B cell (primary cell): ENCODE results near the gene MALRD1. TPM values are rescaled to one million over a fixed set of nuclear protein-coding genes. Genes with fewer than 3 reads are reported as not detected.

Experiments used
- ATAC-seq: fragments of 200-7000 bp; cut with Tn5 transposase; one replicate; pipeline ENCODE4 v1.10.0; 2021; ENCODE audit warnings: low read depth, mild to moderate bottlenecking, moderate number of reproducible peaks, moderate library complexity
- CTCF ChIA-PET: fragments of 350-600 bp; sonication (Branson Sonifier 250); formaldehyde crosslinking; loops from one replicate; lab custom pipeline; 2021; ENCODE audit warnings: antibody characterized with exemption, inconsistent platforms; lab: Charles Lee
- POLR2A ChIA-PET: fragments of 350-600 bp; sonication (Branson Sonifier 250); formaldehyde crosslinking; loops from one replicate; lab custom pipeline; 2021; ENCODE audit warnings: antibody characterized with exemption; lab: Charles Lee
- DNase-seq: peaks from one replicate; pipeline ENCODE4 v3.0.0; 2013
- H2AFZ ChIP-seq: 2 replicates; pipeline ENCODE4 v1.6.1; 2012; ENCODE audit warnings: mild to moderate bottlenecking, low read depth, low read length; ENCODE audit not compliant: insufficient read depth, poor library complexity, severe bottlenecking
- H3K27ac ChIP-seq, 2 donors: 1 replicate in 1 of 2; 2 replicates in 1 of 2; pipeline ENCODE4 v1.5.1; 2012 to 2013; ENCODE audit warnings: low read length in 2 of 2, mild to moderate bottlenecking in 2 of 2, moderate library complexity in 1 of 2
- H3K27me3 ChIP-seq, 4 experiments: fragments of 200-600 bp in 1 of 4; sonication (generic) in 1 of 4; replicated peaks in 1 of 4; 1 replicate in 2 of 4; 2 replicates in 2 of 4; pipeline versions ENCODE4 v1.6.1 to v1.7.0; 2013 to 2016; ENCODE audit warnings: low read length in 3 of 4, mild to moderate bottlenecking in 2 of 4, mixed read lengths in 1 of 4, moderate library complexity in 1 of 4; ENCODE audit not compliant: insufficient read depth in 4 of 4, control insufficient read depth in 3 of 4; ENCODE audit errors: control extremely low read depth in 1 of 4
- H3K36me3 ChIP-seq, 2 experiments: replicated peaks in 1 of 2; 1 replicate in 1 of 2; 2 replicates in 1 of 2; pipeline versions ENCODE4 v1.6.1 to v1.7.1; 2013; ENCODE audit warnings: low read length in 1 of 2; ENCODE audit not compliant: insufficient read depth in 2 of 2, control insufficient read depth in 1 of 2; ENCODE audit errors: control extremely low read depth in 1 of 2, extremely low read depth in 1 of 2
- H3K4me1 ChIP-seq, 2 donors: fragments of 200-600 bp in 1 of 2; sonication (generic) in 1 of 2; 1 replicate in 1 of 2; 2 replicates in 1 of 2; pipeline versions ENCODE4 v1.5.1 to v1.6.1; 2013 to 2017; ENCODE audit warnings: low read length in 2 of 2; ENCODE audit not compliant: control insufficient read depth in 2 of 2, insufficient read depth in 2 of 2
- H3K4me2 ChIP-seq: replicated peaks from 2 replicates; pipeline ENCODE3; 2012; ENCODE audit warnings: mild to moderate bottlenecking, low read depth, low read length; ENCODE audit not compliant: poor library complexity, severe bottlenecking
- H3K4me3 ChIP-seq, 5 experiments: fragments of 200-600 bp in 1 of 5; sonication (generic) in 1 of 5; 1 replicate in 3 of 5; 2 replicates in 2 of 5; pipeline versions ENCODE4 v1.5.1 to v1.7.0; 2011 to 2016; ENCODE audit warnings: low read length in 4 of 5, mild to moderate bottlenecking in 4 of 5, low read depth in 2 of 5, control low read depth in 1 of 5, moderate library complexity in 1 of 5; ENCODE audit not compliant: insufficient read depth in 1 of 5; ENCODE audit errors: control extremely low read depth in 1 of 5, extremely low read depth in 1 of 5
- H3K79me2 ChIP-seq: fragments of 200-600 bp; sonication (generic); one replicate; pipeline ENCODE4 v1.6.0; 2016; ENCODE audit warnings: low read length; ENCODE audit not compliant: control insufficient read depth, insufficient read depth
- H3K9ac ChIP-seq: fragments of 200-600 bp; sonication (generic); 2 replicates; pipeline ENCODE4 v1.6.1; 2017; ENCODE audit warnings: mild to moderate bottlenecking, low read length, moderate library complexity
- H3K9me3 ChIP-seq, 3 donors: one replicate each; pipeline versions ENCODE4 v1.6.1 to v1.7.1; 2013; ENCODE audit warnings: low read length in 2 of 3; ENCODE audit not compliant: control insufficient read depth in 2 of 3, insufficient read depth in 1 of 3; ENCODE audit errors: control extremely low read depth in 1 of 3
- H4K20me1 ChIP-seq: 2 replicates; pipeline ENCODE4 v1.6.0; 2012; ENCODE audit warnings: mild to moderate bottlenecking, low read length; ENCODE audit not compliant: insufficient read depth, control insufficient read depth, poor library complexity, severe bottlenecking
- H3K27ac Mint-ChIP-seq: one replicate; pipeline ENCODE4 v1.8.0; 2021; ENCODE audit warnings: mixed read lengths
- H3K27me3 Mint-ChIP-seq: one replicate; pipeline ENCODE4 v1.8.0; 2021; ENCODE audit warnings: mixed read lengths
- H3K4me1 Mint-ChIP-seq: one replicate; pipeline ENCODE4 v1.8.0; 2021; ENCODE audit warnings: mixed read lengths
- H3K4me3 Mint-ChIP-seq: one replicate; pipeline ENCODE4 v1.8.0; 2021; ENCODE audit warnings: mixed read lengths
- H3K9me3 Mint-ChIP-seq: one replicate; pipeline ENCODE4 v1.8.0; 2022; ENCODE audit warnings: mixed read lengths; ENCODE audit not compliant: insufficient read depth
- EZH2 ChIP-seq: IDR thresholded peaks from 2 replicates; pipeline ENCODE4 v1.6.1; 2012; ENCODE audit warnings: borderline replicate concordance, low read depth, mild to moderate bottlenecking, moderate library complexity, low read length; ENCODE audit not compliant: insufficient read depth, poor library complexity, severe bottlenecking
- WGBS: methylation state at CpG from one replicate; pipeline ENCODE4 v1.1.5; 2013; ENCODE audit warnings: missing lambda C conversion rate; ENCODE audit not compliant: insufficient coverage; 5-methylcytosine and 5-hydroxymethylcytosine counted together
- intact Hi-C: fragments of 100-400 bp; cut with micrococcal nuclease; formaldehyde crosslinking; loops from one replicate; pipeline ENCODE4 v1.10.0; 2022
- polyA plus RNA-seq: library from polyadenylated mRNA; depleted of rRNA; stranded (reverse); fragments of >200 nt; gene quantifications from 2 replicates; pipeline ENCODE4 v1.2.3, GENCODE V29; 2012
- total RNA-seq, 2 donors: library from RNA; stranded (reverse); fragments of 120-200 nt in 1 of 2; gene quantifications; 1 replicate in 1 of 2; 2 replicates in 1 of 2; pipeline versions ENCODE4 v1.2.3 to v1.2.4, GENCODE V29; 2013 to 2022
- TF ChIP-seq, protein P1 (sequence below): fragments of 200-600 bp; IDR thresholded peaks from one replicate; pipeline ENCODE4 v1.8.0; 2022; ENCODE audit warnings: antibody characterized with exemption, mild to moderate bottlenecking

The MALRD1 gene
- total and polyA plus RNA-seq, 2 donors (not counting 1 experiment from before 2014, with no cell fraction given) = not detected

DNA sequence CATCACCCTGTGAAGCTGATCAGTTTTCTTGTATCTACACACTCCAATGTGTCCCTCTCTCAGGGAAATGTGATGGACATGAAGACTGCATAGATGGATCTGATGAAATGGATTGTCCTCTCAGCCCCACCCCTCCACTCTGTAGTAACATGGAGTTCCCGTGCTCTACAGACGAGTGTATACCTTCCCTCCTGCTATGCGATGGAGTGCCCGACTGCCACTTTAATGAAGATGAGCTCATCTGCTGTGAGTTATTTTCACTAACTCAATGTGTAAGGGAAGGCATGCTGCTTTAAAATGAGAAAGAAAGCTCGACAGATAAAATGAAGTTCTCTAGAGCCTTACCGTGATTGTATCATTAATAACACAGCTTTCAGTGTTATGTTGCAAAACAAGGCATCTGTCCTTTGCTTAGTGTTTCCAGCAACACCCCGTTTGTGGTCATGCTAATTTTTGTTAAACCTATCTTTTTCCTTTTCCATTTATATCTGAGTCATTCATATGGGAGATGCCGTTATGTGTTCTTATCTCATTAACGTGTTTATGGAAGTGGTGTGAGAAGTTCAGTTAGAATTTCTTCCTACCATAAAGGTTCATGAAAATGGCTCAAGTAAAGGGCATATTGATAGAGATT is 546.7 kb downstream of the MALRD1 start:
- Histone ChIP-seq H3K4me2 (no peak overlapping the region), H3K27ac (no peak overlapping the region), H4K20me1 (no peaks in the 10 kb centered on the region), H3K27me3 (no peaks in the 10 kb centered on the region), H3K79me2 (no peaks in the 10 kb centered on the region), H3K4me3 (no peak overlapping the region), H3K36me3 (no peaks in the 10 kb centered on the region), H2AFZ (no peak overlapping the region), H3K9ac (no peak overlapping the region), H3K4me1 (no peaks in the 10 kb centered on the region), H3K9me3 (peaks cover 0 to 4% (median 0%) of the 10 kb centered on the region in 3 donors)
- POLR2A ChIA-PET = no interaction called here
- intact Hi-C loops = no loop called here
- H3K27ac Mint-ChIP-seq = no peak overlapping the region
- DNase-seq (no peak), ATAC-seq (no peak)
- no CpG with 5 or more reads among the region's 9 CpGs for WGBS
- CTCF ChIA-PET = no interaction called here
- no peak overlapping the region for H3K4me3 Mint-ChIP-seq
- TF ChIP-seq, protein P1, sequence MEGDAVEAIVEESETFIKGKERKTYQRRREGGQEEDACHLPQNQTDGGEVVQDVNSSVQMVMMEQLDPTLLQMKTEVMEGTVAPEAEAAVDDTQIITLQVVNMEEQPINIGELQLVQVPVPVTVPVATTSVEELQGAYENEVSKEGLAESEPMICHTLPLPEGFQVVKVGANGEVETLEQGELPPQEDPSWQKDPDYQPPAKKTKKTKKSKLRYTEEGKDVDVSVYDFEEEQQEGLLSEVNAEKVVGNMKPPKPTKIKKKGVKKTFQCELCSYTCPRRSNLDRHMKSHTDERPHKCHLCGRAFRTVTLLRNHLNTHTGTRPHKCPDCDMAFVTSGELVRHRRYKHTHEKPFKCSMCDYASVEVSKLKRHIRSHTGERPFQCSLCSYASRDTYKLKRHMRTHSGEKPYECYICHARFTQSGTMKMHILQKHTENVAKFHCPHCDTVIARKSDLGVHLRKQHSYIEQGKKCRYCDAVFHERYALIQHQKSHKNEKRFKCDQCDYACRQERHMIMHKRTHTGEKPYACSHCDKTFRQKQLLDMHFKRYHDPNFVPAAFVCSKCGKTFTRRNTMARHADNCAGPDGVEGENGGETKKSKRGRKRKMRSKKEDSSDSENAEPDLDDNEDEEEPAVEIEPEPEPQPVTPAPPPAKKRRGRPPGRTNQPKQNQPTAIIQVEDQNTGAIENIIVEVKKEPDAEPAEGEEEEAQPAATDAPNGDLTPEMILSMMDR = no peak
- TF ChIP-seq EZH2 = no peak
- H3K4me1 Mint-ChIP-seq = no peaks in the 10 kb centered on the region
- H3K27me3 Mint-ChIP-seq = no peaks in the 10 kb centered on the region
- peaks cover 4% of the 10 kb centered on the region for H3K9me3 Mint-ChIP-seq

DNA sequence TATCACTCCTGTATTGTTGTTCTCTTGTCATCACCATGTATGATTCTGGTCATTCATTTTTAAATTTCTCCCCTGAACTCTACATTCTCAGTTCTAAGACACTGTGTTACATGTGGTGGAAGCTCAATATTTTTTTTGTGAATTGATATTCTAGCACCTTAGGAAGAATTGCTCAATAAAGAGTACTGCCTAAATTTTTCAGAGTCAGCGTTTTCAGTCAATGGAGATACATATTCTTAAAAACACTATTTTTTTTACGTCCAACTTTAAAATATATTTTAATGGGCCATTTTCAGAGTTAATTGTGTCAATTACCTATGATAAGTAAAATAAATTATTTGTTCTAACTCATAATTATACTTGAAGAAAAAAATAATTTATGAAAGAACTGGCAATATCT is 557.2 kb downstream of the MALRD1 start:
- intact Hi-C loops = no loop called here
- Mint-ChIP-seq H3K4me3 (no peak overlapping the region), H3K27ac (no peak overlapping the region), H3K9me3 (no peaks in the 10 kb centered on the region), H3K4me1 (no peaks in the 10 kb centered on the region), H3K27me3 (no peaks in the 10 kb centered on the region)
- H3K27ac ChIP-seq = no peak overlapping the region
- no peak overlapping the region for H3K4me3 ChIP-seq
- no peaks in the 10 kb centered on the region for H3K4me1 ChIP-seq
- no peak for DNase-seq
- TF ChIP-seq, protein P1 = no peak
- no peak for TF ChIP-seq EZH2
- H2AFZ ChIP-seq = no peak overlapping the region
- WGBS = no CpG with 5 or more reads among the region's 2 CpGs
- H3K27me3 ChIP-seq = no peaks in the 10 kb centered on the region
- H3K79me2 ChIP-seq = no peaks in the 10 kb centered on the region
- ChIA-PET CTCF (no interaction called here), POLR2A (no interaction called here)
- no peaks in the 10 kb centered on the region for H3K36me3 ChIP-seq
- no peaks in the 10 kb centered on the region for H4K20me1 ChIP-seq
- H3K4me2 ChIP-seq = no peak overlapping the region
- no peaks in the 10 kb centered on the region for H3K9me3 ChIP-seq
- ATAC-seq = no peak
- no peak overlapping the region for H3K9ac ChIP-seq
